Keratinocyte (primary cell): Measurements from ENCODE around the gene RFC5. TPM values are rescaled to one million over a fixed set of nuclear protein-coding genes. Genes with fewer than 3 reads are reported as not detected.

Source experiments
- DNase-seq: peaks from one replicate; pipeline ENCODE4 v3.0.0-alpha.2; 2011; ENCODE audit warnings: low read depth, missing footprints, low spot score
- FAIRE-seq: peaks from 2 replicates; lab custom pipeline; 2011; peaks lifted over from hg19 to GRCh38; lab: Jason Lieb, UNC
- H2AFZ ChIP-seq: 2 replicates; pipeline ENCODE4 v1.6.0; 2012; ENCODE audit warnings: low read length, control low read depth, inconsistent platforms; ENCODE audit not compliant: control insufficient read depth
- H3K27ac ChIP-seq: 2 replicates; pipeline ENCODE4 v1.5.1; 2011; ENCODE audit warnings: low read length; ENCODE audit not compliant: control insufficient read depth, insufficient read depth
- H3K27me3 ChIP-seq: 3 replicates; pipeline ENCODE4 v1.6.0; 2011; ENCODE audit warnings: low read length; ENCODE audit not compliant: control insufficient read depth, insufficient read depth; ENCODE audit errors: extremely low read depth
- H3K36me3 ChIP-seq, 2 experiments: 2 replicates in 1 of 2; 3 replicates in 1 of 2; pipeline ENCODE4 v1.5.1; 2011; ENCODE audit warnings: low read length in 2 of 2, mild to moderate bottlenecking in 1 of 2; ENCODE audit not compliant: control insufficient read depth in 2 of 2, insufficient read depth in 2 of 2; ENCODE audit errors: extremely low read depth in 1 of 2
- H3K4me1 ChIP-seq: 3 replicates; pipeline ENCODE4 v1.5.1; 2011; ENCODE audit warnings: low read length; ENCODE audit not compliant: control insufficient read depth, insufficient read depth; ENCODE audit errors: extremely low read depth
- H3K4me2 ChIP-seq: 3 replicates; pipeline ENCODE4 v1.6.0; 2011; ENCODE audit warnings: low read depth, low read length; ENCODE audit not compliant: control insufficient read depth, insufficient read depth; ENCODE audit errors: extremely low read depth
- H3K4me3 ChIP-seq, 3 experiments: fragments of 200-600 bp in 1 of 3; sonication (generic) in 1 of 3; 2 replicates in 2 of 3; 3 replicates in 1 of 3; pipeline ENCODE4 v1.5.1; 2011 to 2016; ENCODE audit warnings: low read length in 3 of 3, mild to moderate bottlenecking in 3 of 3, control low read depth in 2 of 3, inconsistent platforms in 1 of 3, low read depth in 1 of 3, mixed read lengths in 1 of 3, mixed run types in 1 of 3, moderate library complexity in 1 of 3; ENCODE audit not compliant: control insufficient read depth in 2 of 3, insufficient read depth in 2 of 3; ENCODE audit errors: extremely low read depth in 1 of 3
- H3K79me2 ChIP-seq: 2 replicates; pipeline ENCODE4 v1.6.0; 2012; ENCODE audit warnings: low read length; ENCODE audit not compliant: control insufficient read depth, insufficient read depth
- H3K9ac ChIP-seq: 3 replicates; pipeline ENCODE4 v1.6.0; 2011; ENCODE audit warnings: low read length; ENCODE audit not compliant: control insufficient read depth, insufficient read depth; ENCODE audit errors: extremely low read depth
- H3K9me1 ChIP-seq: 3 replicates; pipeline ENCODE4 v1.6.0; 2011; ENCODE audit warnings: low read length; ENCODE audit not compliant: control insufficient read depth, insufficient read depth; ENCODE audit errors: extremely low read depth
- H3K9me3 ChIP-seq: 2 replicates; pipeline ENCODE4 v1.5.1; 2012; ENCODE audit warnings: low read depth, low read length; ENCODE audit not compliant: control insufficient read depth
- H4K20me1 ChIP-seq: 3 replicates; pipeline ENCODE4 v1.6.0; 2011; ENCODE audit warnings: low read length; ENCODE audit not compliant: control insufficient read depth, insufficient read depth; ENCODE audit errors: extremely low read depth
- CTCF ChIP-seq, 3 experiments: IDR thresholded peaks in 1 of 3; conservative IDR thresholded peaks in 1 of 3; optimal IDR thresholded peaks in 1 of 3; 2 replicates in 2 of 3; 3 replicates in 1 of 3; pipeline versions ENCODE3 to v1.5.1; 2011; ENCODE audit warnings: low read length in 3 of 3, mild to moderate bottlenecking in 3 of 3, moderate library complexity in 2 of 3, control low read depth in 1 of 3, inconsistent platforms in 1 of 3; ENCODE audit not compliant: insufficient read depth in 2 of 3; ENCODE audit errors: extremely low read depth in 1 of 3
- EZH2 ChIP-seq: IDR thresholded peaks from one replicate; pipeline ENCODE4 v1.6.1; 2012; ENCODE audit warnings: inconsistent platforms, mild to moderate bottlenecking, low read length, moderate library complexity
- dilution Hi-C: fragments of 300-500 bp; cut with MboI; formaldehyde crosslinking; loops from one replicate; pipeline ENCODE4 v1.7.0; 2020; ENCODE audit warnings: low sequenced_read_pairs; ENCODE audit not compliant: extremely low pct_ligation_motif_present
- polyA plus RNA-seq, 5 experiments: library from polyadenylated mRNA; depleted of rRNA in 3 of 5; stranded (reverse) in 3 of 5; stranded (forward) in 1 of 5; unstranded in 1 of 5; fragments of >200 nt; gene quantifications; 1 replicate in 1 of 5; 2 replicates in 3 of 5; 3 replicates in 1 of 5; pipeline versions ENCODE4 v1.2.1 to v1.2.3, GENCODE V29; 2011 to 2012; ENCODE audit warnings: missing spikeins in 2 of 5, low read depth in 1 of 5, low replicate concordance in 1 of 5

Gene RFC5
- polyA plus RNA-seq, 1 donor (not counting 4 experiments of a cell fraction or from before 2014, with no cell fraction given), result 24.0 TPM

GRCh38 chr12:118050972-118051910 lies 34.7 kb downstream of the RFC5 start:
- no peak for TF ChIP-seq EZH2
- no peak for TF ChIP-seq CTCF (optimal IDR thresholded peaks at IDR 0.05 in 1 of 3, IDR thresholded peaks at IDR 0.05 in 1 of 3, conservative IDR thresholded peaks at IDR 0.05 in 1 of 3; ENCODE audit: extremely low read depth in 1 of 3, insufficient read depth in 2 of 3, low read length in 3 of 3)
- Histone ChIP-seq H3K27ac (no peak overlapping the region), H3K9ac (no peak overlapping the region), H3K79me2 (peaks cover 26% of the 10 kb centered on the region), H3K9me1 (no peaks in the 10 kb centered on the region), H3K27me3 (no peaks in the 10 kb centered on the region), H3K4me1 (peaks cover 16% of the 10 kb centered on the region), H4K20me1 (no peaks in the 10 kb centered on the region), H3K4me2 (no peak overlapping the region), H2AFZ (no peak overlapping the region), H3K36me3 (peaks cover 6 to 11% of the 10 kb centered on the region in 2 experiments), H3K9me3 (no peaks in the 10 kb centered on the region), H3K4me3 (no peak overlapping the region)
- dilution Hi-C loops, result no loop called here
- DNase-seq (no peak), FAIRE-seq (no peak)

DNA sequence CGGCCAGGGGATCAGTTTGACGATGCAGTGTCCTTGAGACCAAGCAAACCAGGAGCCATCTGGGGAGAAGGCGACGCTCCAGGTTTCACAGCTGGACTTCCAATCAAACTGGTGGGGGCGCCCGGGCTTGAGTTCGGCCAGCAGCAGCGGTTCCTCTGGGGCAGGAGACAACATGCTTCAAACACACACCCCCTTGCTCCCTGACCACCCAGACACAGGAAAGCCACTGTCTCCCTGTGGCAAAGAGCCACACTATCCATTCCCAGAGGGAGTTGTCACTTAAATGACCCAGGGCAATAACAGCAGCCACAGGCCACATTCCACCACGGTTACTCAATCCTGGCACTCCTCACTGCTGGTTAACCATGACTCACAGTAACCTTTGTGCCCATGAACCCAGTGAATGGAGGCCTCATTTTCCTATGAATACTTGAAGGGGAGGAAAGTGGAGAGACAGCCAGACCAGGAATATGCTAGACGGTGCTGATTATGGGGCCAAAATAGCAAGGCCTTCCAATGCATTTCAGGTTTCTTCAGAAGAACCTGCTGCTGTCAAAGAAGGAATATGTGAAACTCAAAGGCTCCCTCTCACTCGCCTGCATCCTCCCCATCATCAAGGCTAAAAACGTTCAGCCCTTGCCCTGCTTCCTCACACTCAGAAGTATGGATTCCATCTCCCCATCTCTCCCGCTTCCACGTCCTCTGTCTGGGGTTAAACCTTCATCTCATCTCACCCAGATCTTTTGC lies 36.0 kb downstream of the RFC5 start:
- Histone ChIP-seq H2AFZ (no peak overlapping the region), H3K4me3 (peak overlapping the region in 1 of 3 experiments; percentile 3)
- dilution Hi-C loops, result no loop called here

More for the DNA sequence above, 36.0 kb downstream of the RFC5 start:
- Histone ChIP-seq H4K20me1 (no peaks in the 10 kb centered on the region), H3K9ac (peak overlapping the region; percentile 28), H3K27me3 (no peaks in the 10 kb centered on the region), H3K9me1 (no peaks in the 10 kb centered on the region), H3K36me3 (peaks cover 6 to 10% of the 10 kb centered on the region in 2 experiments), H3K4me2 (peak overlapping the region; percentile 19), H3K79me2 (peaks cover 30% of the 10 kb centered on the region), H3K9me3 (no peaks in the 10 kb centered on the region), H3K27ac (peak overlapping the region; percentile 54), H3K4me1 (peaks cover 16% of the 10 kb centered on the region)
- FAIRE-seq (peak; percentile 90), DNase-seq (peak; percentile 93)
- TF ChIP-seq CTCF (optimal IDR thresholded peaks at IDR 0.05 in 1 of 3, IDR thresholded peaks at IDR 0.05 in 1 of 3, conservative IDR thresholded peaks at IDR 0.05 in 1 of 3; ENCODE audit: extremely low read depth in 1 of 3, insufficient read depth in 2 of 3, low read length in 3 of 3) (peak in 1 of 3 experiments; percentile 32), EZH2 (no peak)
